Lung (tissue), 16 donors: ENCODE results near the gene CSE1L. TPM values are rescaled to one million over a fixed set of nuclear protein-coding genes. Genes with fewer than 3 reads are reported as not detected.

Source experiments
- ATAC-seq: fragments of 200-7000 bp; cut with Tn5 transposase; one replicate; pipeline ENCODE4 v1.9.1; 2020; ENCODE audit warnings: moderate number of reproducible peaks; ENCODE audit not compliant: insufficient read depth, low FRiP score
- DNase-seq, 3 donors: peaks; one replicate each; pipeline ENCODE4 v3.0.0-alpha.2; 2013 to 2017
- H3K27ac ChIP-seq, 2 donors: one replicate each; pipeline ENCODE4 v1.5.1; 2013; ENCODE audit warnings: mild to moderate bottlenecking in 2 of 2, moderate library complexity in 2 of 2, control low read depth in 1 of 2, inconsistent platforms in 1 of 2, low read depth in 1 of 2, low read length in 1 of 2
- H3K27me3 ChIP-seq, 3 donors: one replicate each; pipeline ENCODE4 v1.5.1; 2013; ENCODE audit warnings: low read length in 2 of 3; ENCODE audit not compliant: control insufficient read depth in 3 of 3, insufficient read depth in 3 of 3
- H3K36me3 ChIP-seq, 4 donors: one replicate each; pipeline ENCODE4 v1.5.1; 2013; ENCODE audit warnings: low read length in 4 of 4, mild to moderate bottlenecking in 1 of 4, moderate library complexity in 1 of 4; ENCODE audit not compliant: control insufficient read depth in 4 of 4, insufficient read depth in 4 of 4
- H3K4me1 ChIP-seq, 5 donors: one replicate each; pipeline ENCODE4 v1.5.1; 2013; ENCODE audit warnings: low read length in 5 of 5, mild to moderate bottlenecking in 2 of 5, moderate library complexity in 1 of 5; ENCODE audit not compliant: control insufficient read depth in 5 of 5, insufficient read depth in 5 of 5
- H3K4me3 ChIP-seq: one replicate; pipeline ENCODE4 v1.5.1; 2013; ENCODE audit warnings: mild to moderate bottlenecking, control low read depth, moderate library complexity
- H3K9ac ChIP-seq, 2 donors: one replicate each; pipeline ENCODE4 v1.5.1; 2013; ENCODE audit warnings: low read length in 2 of 2, control low read depth in 1 of 2; ENCODE audit not compliant: insufficient read depth in 1 of 2
- H3K9me3 ChIP-seq, 4 donors: one replicate each; pipeline ENCODE4 v1.5.1; 2013; ENCODE audit warnings: low read length in 3 of 4, mild to moderate bottlenecking in 1 of 4, moderate library complexity in 1 of 4; ENCODE audit not compliant: control insufficient read depth in 4 of 4, insufficient read depth in 3 of 4
- CTCF ChIP-seq: IDR thresholded peaks from 2 replicates; pipeline ENCODE4 v1.5.1; 2012; ENCODE audit warnings: mild to moderate bottlenecking; ENCODE audit errors: control extremely low read depth, extremely low read depth
- WGBS, 2 donors: extraction: QIAGEN DNeasy Blood & Tissue Kit; methylation state at CpG; one replicate each; pipeline ENCODE4 v1.1.7; 2013; 5-methylcytosine and 5-hydroxymethylcytosine counted together
- long read RNA-seq, 5 donors: transcript quantifications; one replicate each; lab custom pipeline, GENCODE V29; 2026
- polyA plus RNA-seq, 2 donors: library from polyadenylated mRNA; stranded (reverse); fragments of 200-250 nt; gene quantifications; one replicate each; pipeline ENCODE4 v1.2.1, GENCODE V29; 2013
- total RNA-seq, 2 donors: library from RNA; depleted of rRNA in 1 of 2; stranded (reverse); fragments of >200 nt in 1 of 2; gene quantifications; one replicate each; pipeline ENCODE4 v1.2.1, GENCODE V29; 2014 to 2021
- donor health status: control.
- donor health status: control.
- donor health status: Bipolar disorder and iron deficiency.
- donor health status: healthy.
- donor health status: DM: yes; HTN: yes; CAD: no.

The CSE1L gene
- 10 to 100 TPM; 34.6 to 47.0 TPM for total RNA-seq
- 10 to 100 TPM; 23.9 to 26.4 TPM for polyA plus RNA-seq
- long read RNA-seq, donor 1, transcript CSE1L-201 (25 exons, 3,553 nt) = major isoform, 14 of 96 reads
- long read RNA-seq, donor 1, partial matches to known transcripts = 59 of 96 reads
- long read RNA-seq, donor 1, other reads (novel, unspliced or antisense) = 23 of 96 reads
- long read RNA-seq, donor 2, partial matches to known transcripts = 41 of 41 reads
- long read RNA-seq, donor 2, other reads (novel, unspliced or antisense) = 0 of 41 reads
- long read RNA-seq, donor 3, transcript CSE1L-201 (25 exons, 3,553 nt) = major isoform, 12 of 50 reads
- long read RNA-seq, donor 3, partial matches to known transcripts = 38 of 50 reads
- long read RNA-seq, donor 3, other reads (novel, unspliced or antisense) = 0 of 50 reads
- long read RNA-seq, donor 4, partial matches to known transcripts = 103 of 105 reads
- long read RNA-seq, donor 4, other reads (novel, unspliced or antisense) = 0 of 105 reads
- long read RNA-seq, donor 5, transcript CSE1L-201 (25 exons, 3,553 nt) = major isoform, 13 of 96 reads
- long read RNA-seq, donor 5, partial matches to known transcripts = 83 of 96 reads
- long read RNA-seq, donor 5, other reads (novel, unspliced or antisense) = 0 of 96 reads

GRCh38 chr20:49046087-49046900, at the start of gene CSE1L:
Gene CSE1L, plus strand, starts transcription at chr20:49046312. Its CDS starts 12,152 bp downstream, at chr20:49058464.
- no peaks in the 10 kb centered on the region for H3K9me3 ChIP-seq
- DNase-seq (peak; percentile 97 to 98 (median 97)), ATAC-seq (peak; percentile 97)
- peaks cover 0 to 6% (median 0%) of the 10 kb centered on the region in 4 donors for H3K36me3 ChIP-seq
- H3K27me3 ChIP-seq = no peaks in the 10 kb centered on the region
- H3K4me1 ChIP-seq = peaks cover 0 to 11% (median 2%) of the 10 kb centered on the region in 5 donors
- 1% methylated on average over 60 to 80 of the region's 80 CpGs for WGBS, 2 donors
- no peak for TF ChIP-seq CTCF
- H3K9ac ChIP-seq = peak within 1 kb of the TSS; percentile 90 to 96
- H3K27ac ChIP-seq = peak within 1 kb of the TSS; percentile 73 to 94
- peak within 1 kb of the TSS; percentile 74 for H3K4me3 ChIP-seq

- WGBS, 2 donors = 76 to 87% methylated on average over 3 of the region's 3 CpGs
- Histone ChIP-seq H3K4me3 (no peak overlapping the region), H3K4me1 (no peaks in the 10 kb centered on the region), H3K9ac (no peak overlapping the region), H3K27ac (no peak overlapping the region), H3K27me3 (no peaks in the 10 kb centered on the region), H3K36me3 (peaks cover 17 to 36% (median 28%) of the 10 kb centered on the region in 4 donors), H3K9me3 (no peaks in the 10 kb centered on the region)
- ATAC-seq = no peak
- TF ChIP-seq CTCF = no peak
- no peak for DNase-seq
Measured at GRCh38 chr20:48999890-49000870, 45.9 kb upstream of the CSE1L start.

GRCh38 chr20:49001741-49002140, 44.4 kb upstream of the CSE1L start:
- H3K27ac ChIP-seq = no peak overlapping the region
- 96 to 98% methylated on average over 7 of the region's 7 CpGs for WGBS, 2 donors

More at GRCh38 chr20:49001741-49002140, 44.4 kb upstream of the CSE1L start:
- ATAC-seq (no peak), DNase-seq (no peak)
- Histone ChIP-seq H3K27me3 (no peaks in the 10 kb centered on the region), H3K9ac (no peak overlapping the region), H3K36me3 (peaks cover 10 to 31% (median 26%) of the 10 kb centered on the region in 4 donors), H3K9me3 (no peaks in the 10 kb centered on the region), H3K4me1 (no peaks in the 10 kb centered on the region), H3K4me3 (no peak overlapping the region)
- TF ChIP-seq CTCF = no peak
